Body of pancreas (tissue), 4 donors: ENCODE measurements around the gene ANKRD17.

Experiments used
- CTCF ChIP-seq, 7 experiments: fragments of 450-650 bp in 4 of 7; fragments of 200-600 bp in 3 of 7; sonication (generic) in 3 of 7; IDR thresholded peaks; one replicate each; pipeline ENCODE4 v1.5.1; 2016 to 2019; ENCODE audit warnings: antibody characterized with exemption in 7 of 7
- POLR2A ChIP-seq, 3 donors: fragments of 450-650 bp; IDR thresholded peaks; one replicate each; pipeline ENCODE4 v1.6.1; 2016; ENCODE audit warnings: antibody characterized with exemption in 3 of 3, mild to moderate bottlenecking in 2 of 3

GRCh38 chr4:73194064-73194463 lies 64.5 kb downstream of the ANKRD17 start:
- no peak for TF ChIP-seq CTCF (IDR thresholded peaks at IDR 0.05)
- TF ChIP-seq POLR2A (IDR thresholded peaks at IDR 0.05): no peak
